Panc1 (cell line): ENCODE measurements around the gene NCAM2. TPM values are rescaled to one million over a fixed set of nuclear protein-coding genes. Genes with fewer than 3 reads are reported as not detected.

Source experiments
- ATAC-seq: fragments of 200-7000 bp; cut with Tn5 transposase; 2 replicates; pipeline ENCODE4 v1.9.1; 2020; ENCODE audit warnings: mild to moderate bottlenecking, moderate library complexity
- BruUV-seq: library from RNA; stranded (reverse); fragments of 400-500 nt; replicated peaks from 2 replicates; lab custom pipeline; 2021; lab: Mats Ljungman, UMichigan
- CTCF ChIA-PET: fragments of 300-600 bp; sonication (Branson Sonifier 250); formaldehyde crosslinking; loops from one replicate; lab custom pipeline; 2022; ENCODE audit warnings: antibody characterized with exemption; lab: Charles Lee
- POLR2A ChIA-PET: fragments of 300-600 bp; sonication (Branson Sonifier 250); formaldehyde crosslinking; loops from one replicate; lab custom pipeline; 2022; ENCODE audit warnings: antibody characterized with exemption; lab: Charles Lee
- DNase-seq: peaks from one replicate; pipeline ENCODE4 v3.0.0-alpha.2; 2010; ENCODE audit warnings: low read depth, low spot score
- H3K27ac ChIP-seq: 2 replicates; pipeline ENCODE4 v1.5.1; 2011; ENCODE audit warnings: mild to moderate bottlenecking, low read length, inconsistent platforms
- H3K27me3 ChIP-seq: fragments of 200-500 bp; sonication (Bioruptor generic); 2 replicates; pipeline ENCODE4 v1.6.0; 2014; ENCODE audit warnings: low read length, inconsistent platforms; ENCODE audit not compliant: control insufficient read depth, insufficient read depth
- H3K36me3 ChIP-seq: fragments of 200-500 bp; sonication (Bioruptor generic); 2 replicates; pipeline ENCODE4 v1.5.1; 2014; ENCODE audit warnings: inconsistent platforms, mild to moderate bottlenecking, low read length, moderate library complexity; ENCODE audit not compliant: control insufficient read depth, insufficient read depth
- H3K4me1 ChIP-seq: 2 replicates; pipeline ENCODE4 v1.5.1; 2011; ENCODE audit warnings: inconsistent platforms, mild to moderate bottlenecking, low read length, moderate library complexity; ENCODE audit not compliant: control insufficient read depth, insufficient read depth
- H3K4me3 ChIP-seq, 2 experiments: 2 replicates each; pipeline ENCODE4 v1.5.1; 2011 to 2012; ENCODE audit warnings: low read depth in 2 of 2, low read length in 2 of 2, mild to moderate bottlenecking in 2 of 2, inconsistent platforms in 1 of 2, moderate library complexity in 1 of 2
- H3K9me3 ChIP-seq: fragments of 200-500 bp; sonication (Bioruptor generic); 2 replicates; pipeline ENCODE4 v1.5.1; 2014; ENCODE audit warnings: low read depth, mild to moderate bottlenecking, inconsistent platforms, low read length, moderate library complexity; ENCODE audit not compliant: control insufficient read depth, insufficient read depth
- CTCF ChIP-seq: fragments of 450-650 bp; IDR thresholded peaks from 2 replicates; pipeline ENCODE4 v1.5.1; 2017; ENCODE audit warnings: mild to moderate bottlenecking
- POLR2AphosphoS5 ChIP-seq: IDR thresholded peaks from 2 replicates; pipeline ENCODE4 v1.6.1; 2012; ENCODE audit warnings: mild to moderate bottlenecking, low read depth, low read length, moderate library complexity
- REST ChIP-seq, 2 experiments: IDR thresholded peaks; 2 replicates each; pipeline ENCODE4 v1.6.1; 2011 to 2012; ENCODE audit warnings: low read depth in 2 of 2, control low read depth in 1 of 2, low read length in 1 of 2, mild to moderate bottlenecking in 1 of 2, moderate library complexity in 1 of 2; ENCODE audit not compliant: insufficient read depth in 1 of 2
- SIN3A ChIP-seq: IDR thresholded peaks from 2 replicates; pipeline ENCODE4 v1.6.1; 2012; ENCODE audit warnings: low read depth, mild to moderate bottlenecking, low read length, moderate library complexity, borderline replicate concordance; ENCODE audit not compliant: insufficient read depth
- TCF7L2 ChIP-seq: IDR thresholded peaks from 2 replicates; pipeline ENCODE4 v1.6.1; 2011; ENCODE audit warnings: mild to moderate bottlenecking, low read depth, low read length, inconsistent platforms
- in situ Hi-C: cut with HindIII; loops from 2 replicates; pipeline ENCODE4 v1.10.0; 2016; ENCODE audit warnings: low sequenced_read_pairs, low pct_unique_long_range_greater_than_20kb
- intact Hi-C: fragments of 100-400 bp; cut with micrococcal nuclease; formaldehyde crosslinking; loops from one replicate; pipeline ENCODE4 v1.10.0; 2022; ENCODE audit not compliant: unreplicated experiment
- total RNA-seq: library from RNA; stranded (reverse); gene quantifications from one replicate; pipeline ENCODE4 v1.2.1, GENCODE V29; 2021; ENCODE audit not compliant: unreplicated experiment

Gene NCAM2
- total RNA-seq, 1 experiment from 2014 or later, result 2.2 TPM

DNA sequence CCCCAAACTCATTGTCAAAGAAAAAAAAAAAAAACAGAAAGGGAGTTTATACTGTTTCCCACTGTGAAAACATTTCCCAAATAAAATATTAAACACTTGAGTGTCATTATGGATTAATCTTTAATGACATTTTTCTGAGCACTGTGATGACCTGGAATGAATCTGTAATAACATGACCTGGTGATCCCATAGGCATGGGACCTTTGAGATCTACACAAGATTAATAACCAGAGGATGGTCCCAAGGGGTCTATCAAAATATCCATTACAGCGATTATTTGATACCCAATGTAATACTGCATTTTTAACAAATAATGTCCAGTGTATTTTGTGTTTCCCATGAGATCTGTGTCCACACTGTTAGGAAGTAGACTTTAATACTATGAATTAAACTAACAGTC is 32.4 kb upstream of the NCAM2 start:
- Histone ChIP-seq H3K27ac (no peak overlapping the region), H3K4me1 (no peaks in the 10 kb centered on the region), H3K27me3 (no peaks in the 10 kb centered on the region), H3K9me3 (no peaks in the 10 kb centered on the region), H3K36me3 (no peaks in the 10 kb centered on the region), H3K4me3 (no peak overlapping the region)
- ATAC-seq (no peak), DNase-seq (no peak)
- in situ Hi-C loops, result no loop called here
- ChIA-PET CTCF (no interaction called here), POLR2A (no interaction called here)
- TF ChIP-seq TCF7L2, result no peak
- no peak for TF ChIP-seq POLR2AphosphoS5
- TF ChIP-seq REST (IDR thresholded peaks at IDR 0.05; ENCODE audit: insufficient read depth in 1 of 2, low read depth in 2 of 2, low read length in 1 of 2), result no peak
- TF ChIP-seq SIN3A, result no peak
- TF ChIP-seq CTCF, result no peak
- intact Hi-C loops, result no loop called here
- no TSS peak for BruUV-seq

DNA sequence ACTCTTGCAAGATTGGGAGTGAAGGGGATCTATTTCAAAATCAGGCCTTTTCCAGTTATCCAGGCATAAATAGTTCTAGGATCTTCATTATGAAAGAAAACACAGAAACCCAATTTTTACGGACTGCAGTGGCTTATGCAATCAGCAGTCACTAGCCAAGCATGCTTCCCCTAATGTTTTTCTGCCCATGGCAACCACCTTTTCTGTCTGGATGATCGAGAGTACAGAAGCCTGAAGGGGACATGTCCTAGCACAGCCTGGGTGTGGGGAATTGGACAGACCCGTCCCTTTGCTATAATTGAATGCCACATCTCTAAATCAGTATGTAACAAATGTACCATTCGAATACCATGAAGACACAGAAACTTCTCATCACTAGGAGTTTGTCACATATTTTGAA is 29.8 kb upstream of the NCAM2 start:
- H3K27me3 ChIP-seq, result no peaks in the 10 kb centered on the region

More for the DNA sequence above, 29.8 kb upstream of the NCAM2 start:
- no TSS peak for BruUV-seq
- ChIA-PET CTCF (no interaction called here), POLR2A (no interaction called here)
- Histone ChIP-seq H3K4me3 (no peak overlapping the region), H3K36me3 (no peaks in the 10 kb centered on the region), H3K9me3 (no peaks in the 10 kb centered on the region), H3K4me1 (no peaks in the 10 kb centered on the region), H3K27ac (no peak overlapping the region)
- intact Hi-C loops, result no loop called here
- ATAC-seq, result no peak
- in situ Hi-C loops, result no loop called here
- no peak for DNase-seq
- no peak for TF ChIP-seq POLR2AphosphoS5
- no peak for TF ChIP-seq REST (IDR thresholded peaks at IDR 0.05; ENCODE audit: insufficient read depth in 1 of 2, low read depth in 2 of 2, low read length in 1 of 2)
- TF ChIP-seq SIN3A, result no peak
- TF ChIP-seq TCF7L2, result no peak
- no peak for TF ChIP-seq CTCF
